Measurements from ENCODE around the gene RASIP1. TPM values are rescaled to one million over a fixed set of nuclear protein-coding genes. Genes with fewer than 3 reads are reported as not detected.
A peak's percentile ranks its signal among the peaks of the same experiment; 100 is the strongest.
"Not testable (repeated sequence)": the region's sequence is repeated elsewhere in the genome, so short reads cannot be mapped to it uniquely, and the experiment has no call there.

Gene RASIP1
- 10 to 100 TPM in 1 of 2 donors, 1 to 10 TPM in 1; 2.9 to 11.9 TPM for total RNA-seq
- polyA plus RNA-seq (ENCODE audit: insufficient read length in 2 of 2): 10 to 100 TPM in 1 of 2 donors, 1 to 10 TPM in 1; 8.1 to 11.9 TPM
- long read RNA-seq, donor 1, partial matches to known transcripts: 0 of 1 reads
- long read RNA-seq, donor 1, other reads (novel, unspliced or antisense): 0 of 1 reads
- long read RNA-seq, donor 2: 0 reads
- long read RNA-seq, donor 3, partial matches to known transcripts: 0 of 3 reads
- long read RNA-seq, donor 3, other reads (novel, unspliced or antisense): 0 of 3 reads
- long read RNA-seq, donor 4, partial matches to known transcripts: 5 of 10 reads
- long read RNA-seq, donor 4, other reads (novel, unspliced or antisense): 0 of 10 reads

- H3K27ac ChIP-seq (ENCODE audit: low read depth, low read length): peak within 1 kb of the TSS; percentile 19
- no peaks in the 10 kb centered on the region for H3K9me3 ChIP-seq (ENCODE audit: control insufficient read depth, insufficient read depth, low read length)
- peak within 1 kb of the TSS; percentile 27 for H3K4me3 ChIP-seq (ENCODE audit: low read depth, low read length)
- peaks cover 31% of the 10 kb centered on the region for H3K4me1 ChIP-seq (ENCODE audit: control insufficient read depth, insufficient read depth, low read length)
- no peak for DNase-seq (ENCODE audit: low read depth in 4 of 6, low spot score in 6 of 6)
- H3K36me3 ChIP-seq (ENCODE audit: control insufficient read depth, insufficient read depth, low read length): peaks cover under 1% of the 10 kb centered on the region
- peaks cover 8% of the 10 kb centered on the region for H3K27me3 ChIP-seq (ENCODE audit: control insufficient read depth, insufficient read depth, low read length)
- WGBS (ENCODE audit: insufficient coverage): 57% methylated on average over 18 of the region's 27 CpGs
Observed at GRCh38 chr19:48740164-48740972, at the start of gene RASIP1. TSS of gene RASIP1 (minus strand) at chr19:48740610. CDS start at chr19:48740282, 328 bp downstream.

GRCh38 chr19:48787331-48787730 lies 46.9 kb upstream of the RASIP1 start:
- not testable (repeated sequence) for H3K4me1 ChIP-seq (ENCODE audit: control insufficient read depth, insufficient read depth, low read length); H3K36me3 ChIP-seq (ENCODE audit: control insufficient read depth, insufficient read depth, low read length); H3K27me3 ChIP-seq (ENCODE audit: control insufficient read depth, insufficient read depth, low read length); DNase-seq (ENCODE audit: low read depth in 4 of 6, low spot score in 6 of 6); H3K4me3 ChIP-seq (ENCODE audit: low read depth, low read length); H3K27ac ChIP-seq (ENCODE audit: low read depth, low read length); H3K9me3 ChIP-seq (ENCODE audit: control insufficient read depth, insufficient read depth, low read length)
- 66% methylated on average over 8 of the region's 9 CpGs for WGBS (ENCODE audit: insufficient coverage)

GRCh38 chr19:48786422-48786821 lies 46.0 kb upstream of the RASIP1 start:
- 98% methylated on average over 4 of the region's 7 CpGs for WGBS (ENCODE audit: insufficient coverage)
- not testable (repeated sequence) for DNase-seq (ENCODE audit: low read depth in 4 of 6, low spot score in 6 of 6)

GRCh38 chr19:48784527-48784926 lies 44.1 kb upstream of the RASIP1 start:
- no peak overlapping the region for H3K4me3 ChIP-seq (ENCODE audit: low read depth, low read length)
- no peaks in the 10 kb centered on the region for H3K4me1 ChIP-seq (ENCODE audit: control insufficient read depth, insufficient read depth, low read length)
- no peaks in the 10 kb centered on the region for H3K9me3 ChIP-seq (ENCODE audit: control insufficient read depth, insufficient read depth, low read length)
- H3K36me3 ChIP-seq (ENCODE audit: control insufficient read depth, insufficient read depth, low read length): no peaks in the 10 kb centered on the region
- no peaks in the 10 kb centered on the region for H3K27me3 ChIP-seq (ENCODE audit: control insufficient read depth, insufficient read depth, low read length)
- WGBS (ENCODE audit: insufficient coverage): 38% methylated on average over 1 of the region's 5 CpGs
- no peak for DNase-seq (ENCODE audit: low read depth in 4 of 6, low spot score in 6 of 6)
- no peak overlapping the region for H3K27ac ChIP-seq (ENCODE audit: low read depth, low read length)

More at GRCh38 chr19:48786422-48786821, 46.0 kb upstream of the RASIP1 start:
- H3K9me3 ChIP-seq (ENCODE audit: control insufficient read depth, insufficient read depth, low read length); H3K27me3 ChIP-seq (ENCODE audit: control insufficient read depth, insufficient read depth, low read length); H3K4me3 ChIP-seq (ENCODE audit: low read depth, low read length); H3K27ac ChIP-seq (ENCODE audit: low read depth, low read length); H3K4me1 ChIP-seq (ENCODE audit: control insufficient read depth, insufficient read depth, low read length); H3K36me3 ChIP-seq (ENCODE audit: control insufficient read depth, insufficient read depth, low read length): not testable (repeated sequence)

GRCh38 chr19:48780631-48781391 lies 40.4 kb upstream of the RASIP1 start:
- no peak for DNase-seq (ENCODE audit: low read depth in 4 of 6, low spot score in 6 of 6)
- 74% methylated on average over 8 of the region's 14 CpGs for WGBS (ENCODE audit: insufficient coverage)
- Histone ChIP-seq H3K4me1 (ENCODE audit: control insufficient read depth, insufficient read depth, low read length) (no peaks in the 10 kb centered on the region), H3K27me3 (ENCODE audit: control insufficient read depth, insufficient read depth, low read length) (no peaks in the 10 kb centered on the region), H3K36me3 (ENCODE audit: control insufficient read depth, insufficient read depth, low read length) (no peaks in the 10 kb centered on the region), H3K27ac (ENCODE audit: low read depth, low read length) (no peak overlapping the region), H3K4me3 (ENCODE audit: low read depth, low read length) (no peak overlapping the region), H3K9me3 (ENCODE audit: control insufficient read depth, insufficient read depth, low read length) (no peaks in the 10 kb centered on the region)

GRCh38 chr19:48779636-48780035 lies 39.2 kb upstream of the RASIP1 start:
- Histone ChIP-seq H3K27me3 (ENCODE audit: control insufficient read depth, insufficient read depth, low read length) (no peaks in the 10 kb centered on the region), H3K4me3 (ENCODE audit: low read depth, low read length) (no peak overlapping the region), H3K27ac (ENCODE audit: low read depth, low read length) (no peak overlapping the region), H3K9me3 (ENCODE audit: control insufficient read depth, insufficient read depth, low read length) (no peaks in the 10 kb centered on the region), H3K4me1 (ENCODE audit: control insufficient read depth, insufficient read depth, low read length) (no peaks in the 10 kb centered on the region), H3K36me3 (ENCODE audit: control insufficient read depth, insufficient read depth, low read length) (no peaks in the 10 kb centered on the region)
- DNase-seq (ENCODE audit: low read depth in 4 of 6, low spot score in 6 of 6): no peak
- no CpG with 5 or more reads among the region's 1 CpG for WGBS (ENCODE audit: insufficient coverage)

GRCh38 chr19:48777720-48778119 lies 37.3 kb upstream of the RASIP1 start:
- no peaks in the 10 kb centered on the region for H3K36me3 ChIP-seq (ENCODE audit: control insufficient read depth, insufficient read depth, low read length)
- no peak overlapping the region for H3K4me3 ChIP-seq (ENCODE audit: low read depth, low read length)
- no peaks in the 10 kb centered on the region for H3K4me1 ChIP-seq (ENCODE audit: control insufficient read depth, insufficient read depth, low read length)

GRCh38 chr19:48777139-48777538 lies 36.7 kb upstream of the RASIP1 start:
- Histone ChIP-seq H3K36me3 (ENCODE audit: control insufficient read depth, insufficient read depth, low read length) (no peaks in the 10 kb centered on the region), H3K27me3 (ENCODE audit: control insufficient read depth, insufficient read depth, low read length) (no peaks in the 10 kb centered on the region), H3K9me3 (ENCODE audit: control insufficient read depth, insufficient read depth, low read length) (no peaks in the 10 kb centered on the region), H3K27ac (ENCODE audit: low read depth, low read length) (no peak overlapping the region), H3K4me1 (ENCODE audit: control insufficient read depth, insufficient read depth, low read length) (no peaks in the 10 kb centered on the region), H3K4me3 (ENCODE audit: low read depth, low read length) (no peak overlapping the region)
- no peak for DNase-seq (ENCODE audit: low read depth in 4 of 6, low spot score in 6 of 6)
- no CpG with 5 or more reads among the region's 5 CpGs for WGBS (ENCODE audit: insufficient coverage)

More at GRCh38 chr19:48777720-48778119, 37.3 kb upstream of the RASIP1 start:
- DNase-seq (ENCODE audit: low read depth in 4 of 6, low spot score in 6 of 6): no peak
- Histone ChIP-seq H3K9me3 (ENCODE audit: control insufficient read depth, insufficient read depth, low read length) (no peaks in the 10 kb centered on the region), H3K27me3 (ENCODE audit: control insufficient read depth, insufficient read depth, low read length) (no peaks in the 10 kb centered on the region), H3K27ac (ENCODE audit: low read depth, low read length) (no peak overlapping the region)
- WGBS (ENCODE audit: insufficient coverage): 93% methylated on average over 8 of the region's 12 CpGs

GRCh38 chr19:48772503-48772953 lies 32.1 kb upstream of the RASIP1 start:
- no peak for DNase-seq (ENCODE audit: low read depth in 4 of 6, low spot score in 6 of 6)
- no peaks in the 10 kb centered on the region for H3K4me1 ChIP-seq (ENCODE audit: control insufficient read depth, insufficient read depth, low read length)
- no peaks in the 10 kb centered on the region for H3K9me3 ChIP-seq (ENCODE audit: control insufficient read depth, insufficient read depth, low read length)
- 77% methylated on average over 8 of the region's 13 CpGs for WGBS (ENCODE audit: insufficient coverage)
- no peaks in the 10 kb centered on the region for H3K36me3 ChIP-seq (ENCODE audit: control insufficient read depth, insufficient read depth, low read length)
- no peaks in the 10 kb centered on the region for H3K27me3 ChIP-seq (ENCODE audit: control insufficient read depth, insufficient read depth, low read length)
- H3K4me3 ChIP-seq (ENCODE audit: low read depth, low read length): no peak overlapping the region
- no peak overlapping the region for H3K27ac ChIP-seq (ENCODE audit: low read depth, low read length)

All from spinal cord (tissue), 10 donors.